HG03342 (cell line): ENCODE measurements around the gene SLC49A3.
"Not testable (repeated sequence)": the region's sequence is repeated elsewhere in the genome, so short reads cannot be mapped to it uniquely, and the experiment has no call there.

Experiments
- ATAC-seq: cut with Tn5 transposase; IDR thresholded peaks from one replicate; pipeline ENCODE4 v1.9.1; 2021; ENCODE audit warnings: mild to moderate bottlenecking, moderate library complexity; ENCODE audit not compliant: unreplicated experiment

SLC49A3 gene

GRCh38 chr4:688854-689681 is at the start of gene SLC49A3:
Gene SLC49A3 (minus strand): TSS chr4:689151. CDS start chr4:689127, 24 bp downstream.
- ATAC-seq, result no peak

- ATAC-seq, result not testable (repeated sequence)
Observed at GRCh38 chr4:736561-736960, 47.6 kb upstream of the SLC49A3 start.

GRCh38 chr4:735583-735982 is 46.6 kb upstream of the SLC49A3 start:
- ATAC-seq, result no peak

- ATAC-seq, result no peak
Observed at GRCh38 chr4:734951-735350, 46.0 kb upstream of the SLC49A3 start.

- no peak for ATAC-seq
Observed at GRCh38 chr4:734075-734474, 45.1 kb upstream of the SLC49A3 start.

GRCh38 chr4:733631-733980 is 44.7 kb upstream of the SLC49A3 start:
- no peak for ATAC-seq

GRCh38 chr4:732911-733630 is 44.1 kb upstream of the SLC49A3 start:
- ATAC-seq, result no peak

- no peak for ATAC-seq
Observed at GRCh38 chr4:732486-732885, 43.5 kb upstream of the SLC49A3 start.

GRCh38 chr4:731954-732353 is 43.0 kb upstream of the SLC49A3 start:
- not testable (repeated sequence) for ATAC-seq

GRCh38 chr4:730946-731904 is 42.3 kb upstream of the SLC49A3 start:
- ATAC-seq, result not testable (repeated sequence)

- no peak for ATAC-seq
Observed at GRCh38 chr4:730511-730910, 41.6 kb upstream of the SLC49A3 start.

GRCh38 chr4:729336-730315 is 40.7 kb upstream of the SLC49A3 start:
- ATAC-seq, result no peak

GRCh38 chr4:727576-727975 is 38.6 kb upstream of the SLC49A3 start:
- no peak for ATAC-seq

GRCh38 chr4:726838-727237 is 37.9 kb upstream of the SLC49A3 start:
- ATAC-seq, result no peak

GRCh38 chr4:726235-726787 is 37.4 kb upstream of the SLC49A3 start:
- ATAC-seq, result no peak

- no peak for ATAC-seq
Observed at GRCh38 chr4:725391-726234, 36.7 kb upstream of the SLC49A3 start.

- ATAC-seq, result no peak
Observed at GRCh38 chr4:723751-724530, 35.0 kb upstream of the SLC49A3 start.

GRCh38 chr4:722851-723360 is 34.0 kb upstream of the SLC49A3 start:
- ATAC-seq, result no peak
